Measurements from ENCODE around the gene GDPD2.

DNA sequence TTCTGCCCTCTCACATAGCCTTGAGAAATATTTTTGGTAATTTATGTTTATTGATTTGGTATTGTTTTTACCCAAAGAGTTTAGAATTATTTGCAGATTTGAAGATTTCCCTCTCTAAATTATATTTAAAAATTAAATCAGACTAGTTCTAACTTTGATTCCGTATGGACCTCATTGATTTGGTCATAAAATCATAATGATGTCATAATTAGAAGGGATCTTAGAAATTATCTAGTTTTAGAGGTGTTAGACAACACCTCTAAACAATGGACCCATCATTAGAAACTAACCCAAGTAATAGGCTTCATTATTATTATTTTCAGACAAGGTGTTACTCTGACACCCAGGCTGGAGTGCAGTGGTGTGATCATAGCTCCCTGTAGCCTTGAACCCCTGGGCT is 45.6 kb downstream of the GDPD2 start:
- TF ChIP-seq, protein P1, sequence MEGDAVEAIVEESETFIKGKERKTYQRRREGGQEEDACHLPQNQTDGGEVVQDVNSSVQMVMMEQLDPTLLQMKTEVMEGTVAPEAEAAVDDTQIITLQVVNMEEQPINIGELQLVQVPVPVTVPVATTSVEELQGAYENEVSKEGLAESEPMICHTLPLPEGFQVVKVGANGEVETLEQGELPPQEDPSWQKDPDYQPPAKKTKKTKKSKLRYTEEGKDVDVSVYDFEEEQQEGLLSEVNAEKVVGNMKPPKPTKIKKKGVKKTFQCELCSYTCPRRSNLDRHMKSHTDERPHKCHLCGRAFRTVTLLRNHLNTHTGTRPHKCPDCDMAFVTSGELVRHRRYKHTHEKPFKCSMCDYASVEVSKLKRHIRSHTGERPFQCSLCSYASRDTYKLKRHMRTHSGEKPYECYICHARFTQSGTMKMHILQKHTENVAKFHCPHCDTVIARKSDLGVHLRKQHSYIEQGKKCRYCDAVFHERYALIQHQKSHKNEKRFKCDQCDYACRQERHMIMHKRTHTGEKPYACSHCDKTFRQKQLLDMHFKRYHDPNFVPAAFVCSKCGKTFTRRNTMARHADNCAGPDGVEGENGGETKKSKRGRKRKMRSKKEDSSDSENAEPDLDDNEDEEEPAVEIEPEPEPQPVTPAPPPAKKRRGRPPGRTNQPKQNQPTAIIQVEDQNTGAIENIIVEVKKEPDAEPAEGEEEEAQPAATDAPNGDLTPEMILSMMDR (IDR thresholded peaks at IDR 0.05): no peak
- TF ChIP-seq POLR2AphosphoS5 (IDR thresholded peaks at IDR 0.05) (no peak), POLR2A (IDR thresholded peaks at IDR 0.05) (no peak), EP300 (IDR thresholded peaks at IDR 0.05) (no peak)
